ENCODE results near the gene LMX1B. TPM values are rescaled to one million over a fixed set of nuclear protein-coding genes. Genes with fewer than 3 reads are reported as not detected.

Gene LMX1B
- total and polyA plus RNA-seq, 2 of the 4 experiments (the other 2 are of a cell fraction), result not detected

- no peak overlapping the region for H2BK120ac ChIP-seq (ENCODE audit: low read depth, low read length)
- WGBS, 2 experiments (ENCODE audit: extremely low coverage in 2 of 2, insufficient read length in 1 of 2), result 0% methylated on average over 1 of the region's 7 CpGs; no CpG with 5 or more reads in 1 of the 2 experiments
- no peaks in the 10 kb centered on the region for H3K9me1 ChIP-seq (ENCODE audit: insufficient read depth, low read length)
- ChIA-PET POLR2A (ENCODE audit: unreplicated experiment) (no interaction called here), CTCF (no interaction called here)
- TF ChIP-seq CEBPB (IDR thresholded peaks at IDR 0.05; ENCODE audit: low read depth, low read length), result no peak
- TF ChIP-seq MXI1 (IDR thresholded peaks at IDR 0.05; ENCODE audit: borderline replicate concordance, low read depth, low read length), result no peak
- no peak for TF ChIP-seq CTCF (conservative IDR thresholded peaks at IDR 0.05; ENCODE audit: low read depth, low read length)
- TF ChIP-seq RCOR1 (IDR thresholded peaks at IDR 0.05; ENCODE audit: insufficient replicate concordance, low read length), result no peak
- no peak for TF ChIP-seq USF2 (IDR thresholded peaks at IDR 0.05; ENCODE audit: low read depth, low read length)
- TF ChIP-seq MAFK (IDR thresholded peaks at IDR 0.05; ENCODE audit: low read depth, low read length), result no peak
- TF ChIP-seq FOS (IDR thresholded peaks at IDR 0.05; ENCODE audit: low read depth, low read length), result no peak
- no peak for TF ChIP-seq BHLHE40 (IDR thresholded peaks at IDR 0.05; ENCODE audit: low read depth, low read length)
- TF ChIP-seq NFE2L2 (IDR thresholded peaks at IDR 0.05; ENCODE audit: low read depth, low read length), result no peak
- TF ChIP-seq RAD21 (IDR thresholded peaks at IDR 0.05; ENCODE audit: low read length), result no peak
- TF ChIP-seq MAZ (IDR thresholded peaks at IDR 0.05; ENCODE audit: borderline replicate concordance, low read depth, low read length), result no peak
- no peak for TF ChIP-seq SMC3 (IDR thresholded peaks at IDR 0.05; ENCODE audit: low read depth, low read length)
- TF ChIP-seq ELK1 (IDR thresholded peaks at IDR 0.05; ENCODE audit: borderline replicate concordance, low read depth, low read length), result no peak
- no peak for TF ChIP-seq RFX5 (IDR thresholded peaks at IDR 0.05; ENCODE audit: low read depth, low read length)
- no peak for TF ChIP-seq POLR2A (IDR thresholded peaks at IDR 0.05; ENCODE audit: low read depth, low read length)
- no peak for TF ChIP-seq CHD1 (IDR thresholded peaks at IDR 0.05; ENCODE audit: low read depth, low read length)
- H4K20me1 ChIP-seq (ENCODE audit: insufficient read depth, low read length), result no peaks in the 10 kb centered on the region; the same call in 1 of the 2 replicates
- H3K4ac ChIP-seq (ENCODE audit: low read depth, low read length), result no peak overlapping the region
- intact Hi-C loops (cut with micrococcal nuclease) (no loop called here), dilution Hi-C loops (cut with HindIII; ENCODE audit: low sequenced_read_pairs, unreplicated experiment) (no loop called here), in situ Hi-C loops (cut with MboI; ENCODE audit: low sequenced_read_pairs) (no loop called here)
- no peaks in the 10 kb centered on the region for H3K9me3 ChIP-seq (ENCODE audit: control insufficient read depth, insufficient read depth, low read length)
- no peak overlapping the region for H3K18ac ChIP-seq (ENCODE audit: low read depth, low read length)
- H2AFZ ChIP-seq (replicated peaks; ENCODE audit: low read length, poor library complexity), result no peak overlapping the region
- H3K79me1 ChIP-seq (ENCODE audit: low read depth in 1 of 2, low read length in 2 of 2), result no peaks in the 10 kb centered on the region
- no peak overlapping the region for H2BK15ac ChIP-seq (ENCODE audit: low read depth, low read length)
- no peak overlapping the region for H3K4me3 ChIP-seq (ENCODE audit: insufficient read depth, low read depth, low read length)
- no peak overlapping the region for H2AK9ac ChIP-seq (replicated peaks; ENCODE audit: low read depth, low read length, poor library complexity)
- H3K14ac ChIP-seq (replicated peaks; ENCODE audit: low read depth, low read length), result no peak overlapping the region
- H3K56ac ChIP-seq (ENCODE audit: extremely low read depth, insufficient read depth, low read length), result no peak overlapping the region
- BruUV-seq (replicated peaks), result no TSS peak
- H2AK5ac ChIP-seq (ENCODE audit: low read depth, low read length), result no peak overlapping the region
- peaks cover 98% of the 10 kb centered on the region for H3K27me3 ChIP-seq (ENCODE audit: control insufficient read depth, insufficient read depth, low read length)
- H3K27ac ChIP-seq (ENCODE audit: insufficient read depth, low read length), result no peak overlapping the region
- no peak for ATAC-seq (ENCODE audit: low read depth)
- H3K4me1 ChIP-seq (ENCODE audit: control insufficient read depth, insufficient read depth, low read length), result no peaks in the 10 kb centered on the region
- no peaks in the 10 kb centered on the region for H3K36me3 ChIP-seq (ENCODE audit: control insufficient read depth, insufficient read depth, low read length)
- H4K5ac ChIP-seq (ENCODE audit: low read depth, low read length), result no peak overlapping the region
- H3K9ac ChIP-seq (ENCODE audit: low read depth, low read length), result no peak overlapping the region
- no peak overlapping the region for H4K91ac ChIP-seq (ENCODE audit: insufficient read depth, low read depth, low read length)
- H4K8ac ChIP-seq (ENCODE audit: low read depth in 2 of 2, low read length in 2 of 2), result no peak overlapping the region
- no peak overlapping the region for H3K4me2 ChIP-seq (ENCODE audit: low read depth, low read length)
- no peak for DNase-seq
- no peak overlapping the region for H3K23ac ChIP-seq (ENCODE audit: low read depth, low read length)
- no peak overlapping the region for H2BK20ac ChIP-seq (ENCODE audit: low read depth, low read length)
- H2BK5ac ChIP-seq (ENCODE audit: low read depth, low read length, poor library complexity, severe bottlenecking), result no peak overlapping the region
Measured at GRCh38 chr9:126620478-126620877, 6.8 kb downstream of the LMX1B start.

All from IMR-90 (cell line).